Measurements from ENCODE around the gene RBMS1. TPM values are rescaled to one million over a fixed set of nuclear protein-coding genes. Genes with fewer than 3 reads are reported as not detected.
A peak's percentile ranks its signal among the peaks of the same experiment; 100 is the strongest.

The RBMS1 gene
- total and polyA plus RNA-seq, 8 donors, result 91.7 to 133 (median 119) TPM

DNA sequence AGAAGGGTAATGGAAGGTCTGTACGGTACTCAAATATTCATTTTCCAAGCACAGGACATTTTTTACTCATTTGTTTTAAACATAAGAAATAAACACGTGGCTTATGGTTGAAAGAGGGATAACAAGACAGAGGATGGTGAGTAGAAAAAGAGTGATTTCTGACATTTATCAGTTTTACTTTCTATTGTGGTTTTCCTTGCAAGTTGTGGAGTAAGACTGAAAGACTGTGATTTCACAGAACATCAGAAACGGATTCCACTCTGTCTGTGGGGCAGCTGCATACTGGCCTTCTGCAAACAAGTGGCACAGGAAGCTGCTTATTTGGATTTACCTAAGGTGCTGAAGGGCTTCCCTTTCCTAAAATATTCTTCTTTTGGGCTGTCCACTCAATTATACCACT, 171.3 kb downstream of the RBMS1 start:
- no peaks in the 10 kb centered on the region for H3K27me3 ChIP-seq
- H3K4me1 ChIP-seq, result peaks cover 11 to 97% of the 10 kb centered on the region in 2 donors
- peak overlapping the region in 1 of 2 donors; percentile 25 for H3K27ac ChIP-seq
- H3K36me3 ChIP-seq, result peaks cover 0 to 5% of the 10 kb centered on the region in 2 donors
- TF ChIP-seq, protein P1, sequence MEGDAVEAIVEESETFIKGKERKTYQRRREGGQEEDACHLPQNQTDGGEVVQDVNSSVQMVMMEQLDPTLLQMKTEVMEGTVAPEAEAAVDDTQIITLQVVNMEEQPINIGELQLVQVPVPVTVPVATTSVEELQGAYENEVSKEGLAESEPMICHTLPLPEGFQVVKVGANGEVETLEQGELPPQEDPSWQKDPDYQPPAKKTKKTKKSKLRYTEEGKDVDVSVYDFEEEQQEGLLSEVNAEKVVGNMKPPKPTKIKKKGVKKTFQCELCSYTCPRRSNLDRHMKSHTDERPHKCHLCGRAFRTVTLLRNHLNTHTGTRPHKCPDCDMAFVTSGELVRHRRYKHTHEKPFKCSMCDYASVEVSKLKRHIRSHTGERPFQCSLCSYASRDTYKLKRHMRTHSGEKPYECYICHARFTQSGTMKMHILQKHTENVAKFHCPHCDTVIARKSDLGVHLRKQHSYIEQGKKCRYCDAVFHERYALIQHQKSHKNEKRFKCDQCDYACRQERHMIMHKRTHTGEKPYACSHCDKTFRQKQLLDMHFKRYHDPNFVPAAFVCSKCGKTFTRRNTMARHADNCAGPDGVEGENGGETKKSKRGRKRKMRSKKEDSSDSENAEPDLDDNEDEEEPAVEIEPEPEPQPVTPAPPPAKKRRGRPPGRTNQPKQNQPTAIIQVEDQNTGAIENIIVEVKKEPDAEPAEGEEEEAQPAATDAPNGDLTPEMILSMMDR (IDR thresholded peaks at IDR 0.05), result no peak
- ATAC-seq (no peak), DNase-seq (no peak)
- H3K9me3 ChIP-seq, result no peaks in the 10 kb centered on the region
- intact Hi-C loops (cut with DNase I), result loop anchor here in 1 of 2 donors (10.0 kb wide), 1 partner anchor 82 kb away; no protein-coding TSS in a partner anchor
- no peak overlapping the region for H3K4me3 ChIP-seq

DNA sequence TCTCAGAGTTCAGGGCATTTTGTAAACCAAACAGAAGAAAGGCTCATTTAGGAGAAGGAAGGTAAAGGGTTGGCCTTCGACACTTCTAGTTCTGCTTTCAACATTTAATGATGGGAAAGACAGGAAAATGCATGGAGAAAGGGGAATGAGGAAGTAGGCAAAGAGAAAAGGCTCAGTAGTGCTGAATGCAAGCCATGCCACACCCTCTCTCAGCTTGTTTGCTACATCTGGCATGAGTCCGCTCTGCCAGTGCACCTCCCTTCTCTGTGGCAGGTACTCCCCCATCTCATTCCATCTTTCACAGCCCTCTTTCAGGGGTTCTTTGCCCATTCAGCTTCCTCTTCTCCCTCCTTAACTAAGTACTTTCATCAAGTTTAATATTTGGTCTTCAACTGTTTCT, 172.6 kb downstream of the RBMS1 start:
- no peaks in the 10 kb centered on the region for H3K27me3 ChIP-seq
- ATAC-seq, result peak; percentile 86
- DNase-seq, result peak in 1 of 4 donors; percentile 50
- H3K4me3 ChIP-seq, result no peak overlapping the region
- intact Hi-C loops (cut with DNase I), result loop anchor here in 1 of 2 donors (10.0 kb wide), 1 partner anchor 84 kb away; no protein-coding TSS in a partner anchor
- peak overlapping the region in 1 of 2 donors; percentile 59 for H3K27ac ChIP-seq
- TF ChIP-seq, protein P1 (IDR thresholded peaks at IDR 0.05), result no peak
- peaks cover 11 to 96% of the 10 kb centered on the region in 2 donors for H3K4me1 ChIP-seq
- no peaks in the 10 kb centered on the region for H3K9me3 ChIP-seq
- H3K36me3 ChIP-seq, result peaks cover 0 to 14% of the 10 kb centered on the region in 2 donors

DNA sequence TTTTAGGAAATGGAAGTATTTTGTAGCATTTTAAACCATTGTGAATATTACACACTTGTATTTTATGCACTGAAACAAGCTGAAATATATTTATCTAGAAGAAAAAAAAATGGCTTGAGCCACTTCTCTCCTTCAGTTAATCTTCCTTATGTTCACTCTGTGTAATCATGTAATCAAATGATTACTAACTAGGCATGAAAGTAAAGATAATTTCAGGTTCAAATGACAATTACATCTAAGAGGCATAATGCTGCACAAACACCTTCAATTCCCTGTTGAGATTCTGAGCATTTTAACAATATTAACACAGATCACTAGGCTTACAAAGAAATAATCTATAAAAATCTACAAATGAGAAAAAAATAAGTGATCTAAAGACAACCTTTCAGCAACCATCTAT, 173.9 kb downstream of the RBMS1 start:
- Histone ChIP-seq H3K4me3 (no peak overlapping the region), H3K27ac (peak overlapping the region in 1 of 2 donors; percentile 59), H3K36me3 (peaks cover 0 to 14% of the 10 kb centered on the region in 2 donors), H3K4me1 (peaks cover 5 to 90% of the 10 kb centered on the region in 2 donors), H3K27me3 (no peaks in the 10 kb centered on the region), H3K9me3 (no peaks in the 10 kb centered on the region)
- no peak for ATAC-seq
- TF ChIP-seq, protein P1 (IDR thresholded peaks at IDR 0.05), result no peak
- no peak for DNase-seq
- intact Hi-C loops (cut with DNase I), result loop anchor here in 1 of 2 donors (10.0 kb wide), 1 partner anchor 85 kb away; no protein-coding TSS in a partner anchor

DNA sequence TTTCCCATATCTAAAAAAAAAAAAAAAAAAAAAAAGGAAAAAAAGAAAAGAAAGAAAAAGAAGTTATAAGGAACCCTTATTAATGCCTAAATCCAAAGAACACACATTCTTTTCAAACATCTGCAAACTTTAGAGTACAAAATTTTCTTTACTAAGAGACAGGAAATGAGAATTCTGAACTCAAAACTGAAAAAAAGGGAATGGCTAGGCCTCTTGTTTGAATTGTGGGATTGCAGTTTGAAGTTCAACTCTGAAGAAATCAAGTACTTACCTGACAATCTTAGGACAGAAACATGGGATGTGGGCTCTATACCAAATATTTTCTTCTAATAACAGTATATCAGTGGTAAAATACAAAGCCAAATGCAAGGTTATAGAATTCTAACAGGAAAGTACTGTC, 175.4 kb downstream of the RBMS1 start:
- H3K27ac ChIP-seq, result peak overlapping the region; percentile 14 to 57
- peaks cover 0 to 15% of the 10 kb centered on the region in 2 donors for H3K36me3 ChIP-seq
- no peak overlapping the region for H3K4me3 ChIP-seq
- no peaks in the 10 kb centered on the region for H3K27me3 ChIP-seq
- peaks cover 5 to 76% of the 10 kb centered on the region in 2 donors for H3K4me1 ChIP-seq
- H3K9me3 ChIP-seq, result no peaks in the 10 kb centered on the region
- DNase-seq (no peak), ATAC-seq (no peak)
- intact Hi-C loops (cut with DNase I), result no loop called here
- TF ChIP-seq, protein P1 (IDR thresholded peaks at IDR 0.05), result no peak

DNA sequence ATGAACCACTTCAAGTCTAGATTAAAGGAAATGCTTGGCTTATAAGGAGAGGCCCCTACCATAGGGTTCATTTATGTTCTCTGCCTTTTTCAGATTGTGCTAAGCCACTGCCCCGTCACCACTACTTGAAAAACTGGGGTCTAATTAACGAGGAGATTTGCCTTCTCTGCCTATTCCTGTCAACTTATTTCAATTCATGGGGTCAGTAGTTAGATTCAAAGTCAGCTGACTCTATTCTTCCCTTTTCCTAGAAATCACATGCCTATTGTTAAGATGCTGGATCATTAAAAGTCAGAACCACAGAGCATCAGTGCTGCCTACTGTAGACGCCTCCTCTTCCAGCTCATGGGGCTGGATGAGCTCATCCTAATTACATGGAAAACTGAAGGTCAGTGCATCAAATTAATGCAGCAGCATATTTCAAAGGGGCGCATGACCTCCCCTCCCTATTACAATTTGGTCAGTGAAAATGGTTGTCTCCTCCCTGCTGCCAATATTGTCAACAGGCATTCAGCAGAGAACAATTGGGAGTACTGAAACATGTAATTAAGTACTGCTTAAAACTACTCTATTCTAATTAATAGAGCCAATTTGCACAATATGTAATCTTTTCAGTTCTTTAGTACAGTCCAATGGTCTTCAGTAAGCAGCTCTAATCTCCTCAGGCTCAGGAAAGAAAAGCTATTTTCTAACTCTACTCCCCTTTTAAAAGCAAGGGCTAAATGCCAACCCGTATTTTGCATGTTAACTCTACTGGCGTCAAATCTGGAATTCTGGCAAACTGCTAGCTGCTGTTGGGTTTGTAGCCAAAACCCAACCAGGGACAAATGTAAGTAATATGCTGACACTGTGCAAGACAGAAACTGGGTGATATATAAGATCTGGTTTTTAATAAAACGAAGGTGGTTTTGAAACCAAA, 176.2 kb downstream of the RBMS1 start:
- ATAC-seq (peak; percentile 27), DNase-seq (peak in 2 of 4 donors; percentile 36 to 51)
- H3K4me1 ChIP-seq, result peaks cover 5 to 68% of the 10 kb centered on the region in 2 donors
- no peaks in the 10 kb centered on the region for H3K27me3 ChIP-seq
- H3K9me3 ChIP-seq, result no peaks in the 10 kb centered on the region
- H3K36me3 ChIP-seq, result peaks cover 0 to 23% of the 10 kb centered on the region in 2 donors
- TF ChIP-seq, protein P1 (IDR thresholded peaks at IDR 0.05), result no peak
- H3K27ac ChIP-seq, result peak overlapping the region; percentile 23 to 57
- H3K4me3 ChIP-seq, result no peak overlapping the region
- intact Hi-C loops (cut with DNase I), result no loop called here

All from left lung (tissue), 10 donors.